Activated T-cell treated with anti-CD3 and anti-CD28 coated beads for 1 hour (primary cell): Measurements from ENCODE around the gene PRELID2.

ENCODE experiments used
- DNase-seq: peaks from one replicate; pipeline ENCODE4 v3.0.0-alpha.2; 2020; ENCODE audit warnings: low read depth

Gene PRELID2

GRCh38 chr5:145793574-145793973 lies 41.6 kb downstream of the PRELID2 start:
- no peak for DNase-seq

GRCh38 chr5:145792840-145793239 lies 42.3 kb downstream of the PRELID2 start:
- DNase-seq: no peak

GRCh38 chr5:145791866-145792265 lies 43.3 kb downstream of the PRELID2 start:
- no peak for DNase-seq

GRCh38 chr5:145787996-145788395 lies 47.1 kb downstream of the PRELID2 start:
- no peak for DNase-seq

- DNase-seq: no peak
These were observed 47.6 kb downstream of the PRELID2 start for GRCh38 chr5:145787507-145787906.

- no peak for DNase-seq
These were observed 48.1 kb downstream of the PRELID2 start for GRCh38 chr5:145787001-145787400.

- DNase-seq: no peak
These were observed 54.2 kb downstream of the PRELID2 start for GRCh38 chr5:145780982-145781381.

- DNase-seq: no peak
These were observed 56.8 kb downstream of the PRELID2 start for GRCh38 chr5:145778144-145778900.

GRCh38 chr5:145777445-145778063 lies 57.6 kb downstream of the PRELID2 start:
- no peak for DNase-seq

- no peak for DNase-seq
These were observed 58.3 kb downstream of the PRELID2 start for GRCh38 chr5:145776886-145777285.

- DNase-seq: no peak
These were observed 59.2 kb downstream of the PRELID2 start for GRCh38 chr5:145775893-145776444.

GRCh38 chr5:145775411-145775810 lies 59.7 kb downstream of the PRELID2 start:
- DNase-seq: no peak

- DNase-seq: no peak
These were observed 60.7 kb downstream of the PRELID2 start for GRCh38 chr5:145774442-145774841.

- DNase-seq: no peak
These were observed 62.7 kb downstream of the PRELID2 start for GRCh38 chr5:145772466-145772865.

- no peak for DNase-seq
These were observed 66.3 kb downstream of the PRELID2 start for GRCh38 chr5:145768863-145769262.

GRCh38 chr5:145764325-145764724 lies 70.8 kb downstream of the PRELID2 start:
- DNase-seq: no peak

- no peak for DNase-seq
These were observed 72.3 kb downstream of the PRELID2 start for GRCh38 chr5:145762833-145763232.

- no peak for DNase-seq
These were observed 73.9 kb downstream of the PRELID2 start for GRCh38 chr5:145761254-145761653.

GRCh38 chr5:145760660-145761059 lies 74.5 kb downstream of the PRELID2 start:
- no peak for DNase-seq

GRCh38 chr5:145752947-145753346 lies 82.2 kb downstream of the PRELID2 start:
- DNase-seq: no peak

GRCh38 chr5:145752534-145752933 lies 82.6 kb downstream of the PRELID2 start:
- no peak for DNase-seq

- no peak for DNase-seq
These were observed 84.9 kb downstream of the PRELID2 start for GRCh38 chr5:145750199-145750598.

GRCh38 chr5:145743396-145744061 lies 91.6 kb downstream of the PRELID2 start:
- no peak for DNase-seq
